NCI-H82 treated with DMSO at 0.1 percent for 48 hours (cell line): ENCODE measurements around the gene UBE2G2.
"Not testable (repeated sequence)": the region's sequence is repeated elsewhere in the genome, so short reads cannot be mapped to it uniquely, and the experiment has no call there.

Experiments
- DNase-seq: peaks from one replicate; lab custom pipeline; 2025; ENCODE audit not compliant: unreplicated experiment; lab: John Stamatoyannopoulos, UW

UBE2G2 gene

GRCh38 chr21:44836666-44837471 lies 35.2 kb upstream of the UBE2G2 start:
- peak; percentile 38 for DNase-seq

GRCh38 chr21:44836349-44836665 lies 34.7 kb upstream of the UBE2G2 start:
- DNase-seq = no peak

- DNase-seq = no peak
Observed at GRCh38 chr21:44835647-44835973, 34.0 kb upstream of the UBE2G2 start.

DNA sequence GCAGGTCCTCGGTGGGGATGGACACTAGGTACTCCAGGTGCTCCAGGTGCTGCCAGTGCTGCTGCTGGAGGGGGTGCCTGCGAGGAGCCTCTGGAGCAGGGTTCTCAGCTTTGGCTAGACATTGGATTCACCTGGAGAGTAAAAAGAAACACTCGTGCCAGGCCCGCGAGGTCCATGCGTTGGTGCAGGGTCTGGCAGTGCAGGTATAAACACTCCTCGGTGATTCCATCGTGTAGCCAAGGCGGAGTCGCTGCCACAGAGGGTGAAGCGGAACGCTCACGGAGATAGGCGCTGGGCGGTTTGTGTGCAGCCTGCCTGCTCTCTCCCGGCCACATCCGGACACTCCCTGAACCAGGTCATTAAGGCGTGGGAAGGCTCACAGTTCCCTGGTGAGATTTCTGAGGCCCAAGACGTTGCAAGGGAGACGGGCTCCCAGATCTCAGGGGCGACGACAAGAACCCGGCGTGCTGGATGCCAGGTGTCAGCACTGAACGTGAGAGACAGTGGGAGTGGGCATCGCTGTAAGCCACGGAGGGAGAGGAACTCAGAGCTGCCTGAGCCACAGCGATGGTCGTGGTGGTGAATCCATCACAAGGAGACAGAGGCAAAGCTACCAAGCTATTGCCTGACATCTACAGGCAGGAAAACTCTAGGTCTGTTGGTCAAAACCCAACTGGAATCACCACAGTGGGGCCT lies 33.5 kb upstream of the UBE2G2 start:
- no peak for DNase-seq

- no peak for DNase-seq
Observed at GRCh38 chr21:44834231-44834950, 32.8 kb upstream of the UBE2G2 start.

DNA sequence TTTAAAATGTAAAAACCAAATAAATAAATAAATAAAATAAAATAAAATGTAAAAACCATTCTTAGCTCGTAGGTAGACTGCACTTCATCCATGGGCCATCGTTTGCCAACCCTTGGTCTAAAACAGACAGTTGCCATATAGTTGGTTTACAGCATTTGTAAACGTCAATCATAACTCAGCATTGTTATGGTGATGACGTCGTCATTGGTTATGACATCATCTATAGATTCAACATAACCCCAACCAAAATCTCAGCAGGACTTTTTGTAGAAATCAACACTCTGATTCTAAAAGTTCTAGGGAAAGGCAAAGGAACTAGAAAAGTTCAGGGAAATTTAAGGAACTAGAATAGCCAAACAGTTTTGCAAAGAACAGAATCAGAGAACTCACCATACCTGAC lies 32.0 kb upstream of the UBE2G2 start:
- no peak for DNase-seq

DNA sequence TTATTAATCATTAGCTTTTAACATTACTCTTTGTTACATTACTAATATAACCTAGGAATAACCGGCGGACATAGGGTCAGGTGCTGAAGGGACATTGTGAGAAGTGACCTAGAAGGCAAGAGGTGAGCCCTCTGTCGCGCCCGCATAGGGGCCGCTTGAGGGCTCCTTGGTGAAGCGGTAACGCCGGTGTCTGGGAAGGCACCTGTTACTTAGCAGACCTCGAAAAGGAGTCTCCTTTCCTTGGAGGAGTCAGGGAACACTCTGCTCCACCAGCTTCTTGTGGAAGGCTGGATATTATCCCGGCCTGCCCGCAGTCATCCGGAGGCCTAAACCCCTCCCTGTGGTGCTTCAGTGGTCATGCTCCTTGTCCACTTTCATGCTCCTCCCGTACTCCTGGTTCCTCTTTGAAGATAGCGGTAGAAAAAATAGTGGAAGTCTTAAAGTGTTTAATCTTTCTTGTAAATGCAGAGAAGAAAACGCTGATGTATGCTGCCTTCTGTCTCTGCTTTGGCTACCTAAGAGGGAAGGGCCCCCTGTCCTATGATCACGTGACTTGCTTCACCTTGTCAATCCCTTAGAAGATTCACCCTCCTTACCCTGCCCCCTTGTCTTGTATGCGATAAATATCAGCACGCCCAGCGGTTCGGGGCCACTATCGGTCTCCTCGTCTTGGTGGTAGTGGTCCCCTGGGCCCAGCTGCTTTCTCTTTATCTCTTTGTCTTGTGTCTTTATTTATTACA lies 31.1 kb upstream of the UBE2G2 start:
- not testable (repeated sequence) for DNase-seq

GRCh38 chr21:44831227-44831860 lies 29.7 kb upstream of the UBE2G2 start:
- DNase-seq = no peak

DNA sequence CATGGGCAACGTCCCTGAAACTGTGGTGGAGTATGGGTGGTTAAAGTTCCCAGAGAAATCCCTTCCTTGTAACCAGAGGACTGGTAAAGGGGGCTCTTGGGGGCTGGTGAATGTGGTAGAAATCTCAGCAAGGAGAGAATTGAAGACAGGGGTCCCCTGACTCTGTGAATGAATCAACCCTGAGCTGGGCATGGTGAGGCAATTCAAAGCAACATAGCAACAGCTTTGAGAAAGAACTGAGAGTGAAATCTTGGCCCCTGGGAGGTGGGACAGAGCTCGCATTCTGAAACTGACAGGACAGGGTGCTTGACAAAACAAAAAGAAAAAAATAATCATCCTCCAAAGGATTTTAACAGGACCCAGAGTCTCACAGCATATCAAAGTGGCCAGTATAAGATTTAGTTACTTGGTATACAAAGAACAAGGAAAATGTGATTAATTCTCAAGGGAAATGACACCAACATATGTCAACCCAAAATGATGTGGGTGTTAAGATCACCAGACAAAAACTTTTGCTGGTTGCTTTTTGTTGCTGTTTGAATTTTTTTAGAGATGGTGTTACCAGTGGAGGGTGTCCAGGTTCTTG lies 28.0 kb upstream of the UBE2G2 start:
- DNase-seq = no peak

DNA sequence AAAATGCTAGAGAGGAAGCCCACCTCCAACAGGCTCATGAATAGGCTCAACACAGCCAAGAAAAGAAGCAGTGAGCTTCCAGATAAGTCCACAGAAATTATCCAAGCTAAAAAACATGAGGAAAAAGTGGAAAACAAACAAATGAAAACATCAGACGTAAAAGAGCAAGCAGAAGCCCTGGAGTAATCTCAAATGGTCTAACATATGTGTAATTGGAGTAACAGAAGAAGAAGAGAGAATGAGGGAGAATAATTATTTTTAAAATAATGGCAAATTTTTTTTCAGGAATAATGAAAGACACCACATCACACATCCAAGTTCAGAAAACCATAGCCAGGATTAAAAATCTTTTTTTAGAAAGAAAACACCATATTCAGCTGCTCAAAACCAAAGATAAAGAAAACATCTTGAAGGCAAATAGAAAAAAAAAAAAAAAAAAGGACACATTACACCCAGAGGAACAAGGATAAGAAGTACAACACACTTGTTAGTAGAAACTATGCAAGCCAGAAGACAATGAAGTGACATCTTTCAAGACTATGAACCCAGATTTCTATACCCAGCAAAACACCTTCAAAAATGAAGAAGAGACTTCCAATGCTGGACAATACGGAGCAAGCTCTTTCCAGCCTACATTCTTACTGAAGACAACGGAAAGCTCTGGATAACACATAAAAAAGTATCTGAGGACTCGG lies 26.9 kb upstream of the UBE2G2 start:
- no peak for DNase-seq

DNA sequence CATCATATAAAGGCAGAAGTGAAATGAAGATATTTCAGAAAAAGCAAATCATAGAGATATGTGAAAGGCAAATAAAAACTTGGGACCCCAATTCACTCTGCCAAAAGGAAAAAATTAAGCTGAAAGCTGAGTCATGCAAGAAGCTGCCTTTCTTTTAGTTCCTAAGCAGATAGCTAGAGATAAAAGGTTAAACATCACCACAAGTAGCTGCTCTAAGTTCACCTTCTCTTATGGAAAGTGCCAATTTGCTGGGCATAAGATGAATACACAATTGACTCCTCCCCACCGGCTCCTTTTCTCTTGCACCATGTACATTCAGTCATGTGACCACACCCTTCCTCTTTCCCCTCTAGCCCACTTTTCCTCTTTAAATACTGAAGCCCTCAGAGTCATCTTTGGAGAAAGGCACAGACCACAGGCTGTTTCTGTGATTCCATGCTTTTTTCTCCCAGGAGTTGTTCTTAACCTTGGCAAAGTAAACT lies 21.6 kb upstream of the UBE2G2 start:
- DNase-seq = no peak

GRCh38 chr21:44822484-44823178 lies 21.0 kb upstream of the UBE2G2 start:
- no peak for DNase-seq

DNA sequence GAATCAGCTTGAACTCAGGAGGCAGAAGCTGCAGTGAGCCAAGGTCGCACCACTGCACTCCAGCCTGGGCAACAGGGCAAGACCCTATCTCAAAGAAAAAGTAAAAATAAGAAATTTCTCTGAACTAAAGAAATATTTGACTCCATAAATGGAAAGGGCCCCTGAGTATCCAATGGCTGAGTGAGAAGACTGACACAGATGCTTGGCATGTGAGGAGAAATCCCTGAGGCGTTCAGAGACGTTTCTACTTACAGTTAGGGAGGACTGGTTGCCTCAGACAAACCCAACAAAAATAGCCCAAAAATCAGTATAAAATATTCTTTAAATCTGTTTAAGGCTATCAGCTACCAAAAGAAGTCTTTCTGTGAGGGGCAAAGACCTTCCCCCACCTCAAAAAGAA lies 19.2 kb upstream of the UBE2G2 start:
- no peak for DNase-seq

DNA sequence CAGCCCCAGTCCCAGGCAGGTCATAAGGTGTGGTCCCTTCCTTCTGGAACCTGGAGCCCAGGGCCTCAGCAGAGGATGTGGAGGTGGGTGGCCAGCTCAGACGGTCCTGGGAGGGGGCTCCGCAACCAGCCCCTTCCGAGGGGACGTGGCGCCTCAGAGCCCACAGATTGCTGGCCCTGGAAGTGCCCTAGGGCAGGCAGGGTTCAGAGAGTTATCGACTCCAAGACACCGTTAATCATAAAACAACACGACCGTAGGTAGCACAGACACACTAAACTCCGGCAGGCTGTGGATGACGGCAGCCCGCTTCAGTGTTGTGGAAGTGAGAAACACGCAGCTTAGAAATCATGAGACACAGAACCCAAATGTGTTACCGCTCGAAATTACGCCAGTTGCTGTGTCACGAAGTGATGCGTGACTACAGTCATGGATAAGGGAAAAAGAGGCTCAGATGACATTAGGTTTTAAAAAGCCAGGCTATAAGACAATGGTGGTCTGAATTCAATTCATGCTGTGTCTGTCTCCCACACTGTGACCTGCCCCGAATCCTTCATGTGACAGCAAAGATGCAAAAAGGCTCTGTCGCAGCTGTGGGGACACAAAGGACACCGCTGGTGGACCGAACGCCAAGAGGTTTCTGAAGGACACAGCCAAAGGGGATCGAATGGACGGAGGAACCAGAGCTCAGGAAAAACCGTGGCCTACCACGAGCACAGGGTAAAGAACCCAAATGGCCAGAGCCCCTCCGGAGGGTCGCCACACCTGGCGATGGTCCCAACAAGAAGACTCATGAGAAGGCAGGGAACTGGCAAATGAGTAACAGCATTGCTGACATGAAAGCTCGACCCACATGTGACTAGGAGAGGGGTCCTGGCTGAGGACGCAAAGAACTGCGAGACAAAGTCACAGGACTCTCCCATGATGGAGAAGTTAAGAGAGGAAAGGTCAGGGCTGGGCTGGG lies 17.9 kb upstream of the UBE2G2 start:
- no peak for DNase-seq

GRCh38 chr21:44818640-44819011 lies 17.0 kb upstream of the UBE2G2 start:
- no peak for DNase-seq

- DNase-seq = no peak
Observed at GRCh38 chr21:44817914-44818639, 16.5 kb upstream of the UBE2G2 start, which contains the start of gene SUMO3. SUMO3 (minus strand) TSS chr21:44818062; CDS start chr21:44817968, 94 bp downstream.

GRCh38 chr21:44817506-44817880 lies 15.9 kb upstream of the UBE2G2 start:
- DNase-seq = peak; percentile 35
